Muscle of arm (tissue), 14 donors: ENCODE results near the gene AFF4. TPM values are rescaled to one million over a fixed set of nuclear protein-coding genes. Genes with fewer than 3 reads are reported as not detected.
"Not testable (repeated sequence)": the region's sequence is repeated elsewhere in the genome, so short reads cannot be mapped to it uniquely, and the experiment has no call there.

Source experiments
- DNase-seq: peaks from one replicate; pipeline ENCODE4 v3.0.0-alpha.2; 2013
- long read RNA-seq, 11 donors: transcript quantifications; one replicate each; lab custom pipeline, GENCODE V29; 2026
- polyA plus RNA-seq, 12 donors: library from polyadenylated mRNA; unstranded; fragments of 120-200 nt; gene quantifications; one replicate each; pipeline ENCODE4 v1.2.1, GENCODE V29; 2013; ENCODE audit not compliant: insufficient read length in 12 of 12

Gene AFF4
- polyA plus RNA-seq: 10 to 100 TPM in 11 of 12 donors, not detected in 1; 45.1 to 65.3 (median 50.6) TPM
- long read RNA-seq, donor 1, partial matches to known transcripts: 27 of 29 reads
- long read RNA-seq, donor 1, other reads (novel, unspliced or antisense): 0 of 29 reads
- long read RNA-seq, donor 2, full-length matches to known transcripts: 3 of 20 reads
- long read RNA-seq, donor 2, partial matches to known transcripts: 17 of 20 reads
- long read RNA-seq, donor 2, other reads (novel, unspliced or antisense): 0 of 20 reads
- long read RNA-seq, donor 3, full-length matches to known transcripts: 3 of 3 reads
- long read RNA-seq, donor 3, partial matches to known transcripts: 0 of 3 reads
- long read RNA-seq, donor 3, other reads (novel, unspliced or antisense): 0 of 3 reads
- long read RNA-seq, donor 4: 0 reads
- long read RNA-seq, donor 5, partial matches to known transcripts: 7 of 11 reads
- long read RNA-seq, donor 5, other reads (novel, unspliced or antisense): 0 of 11 reads
- long read RNA-seq, donor 6, partial matches to known transcripts: 5 of 5 reads
- long read RNA-seq, donor 6, other reads (novel, unspliced or antisense): 0 of 5 reads
- long read RNA-seq, donor 7, full-length matches to known transcripts: 2 of 7 reads
- long read RNA-seq, donor 7, partial matches to known transcripts: 5 of 7 reads
- long read RNA-seq, donor 7, other reads (novel, unspliced or antisense): 0 of 7 reads
- long read RNA-seq, donor 8, full-length matches to known transcripts: 3 of 14 reads
- long read RNA-seq, donor 8, partial matches to known transcripts: 11 of 14 reads
- long read RNA-seq, donor 8, other reads (novel, unspliced or antisense): 0 of 14 reads
- long read RNA-seq, donor 9: 0 reads
- long read RNA-seq, donor 10, full-length matches to known transcripts: 3 of 10 reads
- long read RNA-seq, donor 10, partial matches to known transcripts: 7 of 10 reads
- long read RNA-seq, donor 10, other reads (novel, unspliced or antisense): 0 of 10 reads
- long read RNA-seq, donor 11, partial matches to known transcripts: 0 of 3 reads
- long read RNA-seq, donor 11, other reads (novel, unspliced or antisense): 0 of 3 reads

- peak; percentile 95 for DNase-seq
Measured at GRCh38 chr5:132963171-132964104, at the start of gene AFF4. AFF4 (minus strand) TSS chr5:132963634; CDS start chr5:132937189, 26,445 bp downstream.

DNA sequence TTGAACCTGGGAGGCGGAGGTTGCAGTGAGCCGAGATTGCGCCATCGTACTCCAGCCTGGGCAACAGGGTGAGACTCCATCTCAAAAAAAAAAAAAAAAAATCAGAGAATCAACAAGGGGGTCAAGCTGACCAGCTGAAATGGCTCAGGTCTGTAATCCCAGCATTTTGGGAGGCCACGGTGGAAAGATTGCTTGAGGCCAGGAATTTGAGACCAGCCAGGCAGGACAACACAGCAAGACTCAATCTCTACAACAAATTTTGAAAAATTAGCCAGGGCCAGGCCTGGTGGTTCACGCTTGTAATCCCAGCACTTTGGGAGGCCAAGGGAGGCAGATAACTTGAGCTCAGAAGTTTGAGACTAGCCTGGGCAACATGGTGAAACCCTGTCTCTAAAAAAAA lies 45.0 kb upstream of the AFF4 start:
- DNase-seq: not testable (repeated sequence)

- no peak for DNase-seq
Measured at GRCh38 chr5:133006653-133007052, 43.2 kb upstream of the AFF4 start.

GRCh38 chr5:132999246-132999645 lies 35.8 kb upstream of the AFF4 start:
- DNase-seq: no peak

GRCh38 chr5:132998556-132998955 lies 35.1 kb upstream of the AFF4 start:
- no peak for DNase-seq

DNA sequence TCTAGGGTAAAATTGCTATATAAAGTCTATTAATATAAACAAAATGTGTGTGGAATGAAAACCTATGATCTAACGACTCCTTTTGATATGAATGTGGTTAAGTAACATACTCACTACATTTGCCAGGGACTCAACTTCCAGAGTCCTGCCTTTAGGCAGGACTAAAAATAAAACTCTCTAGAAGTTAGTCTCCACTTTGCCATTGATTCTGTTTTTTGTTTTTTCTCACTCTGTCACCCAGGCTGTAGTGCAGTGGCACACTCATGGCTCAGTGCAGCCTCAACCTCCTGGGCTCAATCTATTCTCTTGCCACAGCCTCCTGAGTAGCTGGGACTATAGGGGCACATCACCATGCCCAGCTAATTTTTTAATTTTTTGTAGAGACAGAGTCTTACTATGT lies 32.9 kb upstream of the AFF4 start:
- no peak for DNase-seq

DNA sequence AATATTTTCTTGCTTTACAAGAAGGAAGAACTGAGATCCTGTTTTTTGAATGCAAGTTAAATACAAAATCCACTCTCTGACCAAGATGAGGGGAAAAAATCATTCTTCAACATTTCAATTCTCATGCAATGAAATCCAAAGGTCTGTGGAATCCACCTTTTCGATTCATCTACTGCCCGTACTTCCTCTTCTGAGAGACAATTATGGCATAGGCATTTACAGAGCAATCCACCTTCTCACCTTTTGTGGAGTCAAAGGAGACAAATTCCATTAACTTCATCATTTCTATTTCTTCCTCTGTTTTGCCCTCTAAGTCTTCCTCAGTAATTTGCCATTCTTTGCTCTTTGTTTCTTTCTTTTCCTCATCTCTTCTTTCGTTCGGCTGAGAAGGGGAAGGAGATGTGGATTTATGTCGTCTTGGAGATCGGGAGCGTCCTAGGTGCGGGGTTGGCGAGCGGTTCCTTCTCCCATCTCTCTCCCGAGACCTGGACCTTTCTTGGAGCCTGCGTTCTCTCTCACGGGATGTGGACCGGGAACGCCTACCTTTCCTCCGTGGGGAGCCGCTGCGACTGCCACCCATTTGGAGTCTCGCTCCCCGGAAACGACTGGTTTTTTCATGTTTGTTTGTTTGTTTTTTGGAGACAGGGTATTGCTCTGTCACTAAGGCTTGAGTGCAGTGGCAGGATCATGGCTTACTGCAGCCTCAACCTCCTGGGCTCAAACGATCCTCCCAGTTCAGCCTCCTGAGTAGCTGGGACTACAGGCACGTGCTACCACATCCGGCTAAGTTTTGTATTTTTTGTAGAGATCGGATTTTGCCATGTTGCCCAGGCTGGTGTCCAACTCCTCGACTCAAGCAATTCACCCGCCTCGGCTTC lies 24.3 kb upstream of the AFF4 start:
- DNase-seq: no peak

- not testable (repeated sequence) for DNase-seq
Measured at GRCh38 chr5:132982971-132983370, 19.5 kb upstream of the AFF4 start.

DNA sequence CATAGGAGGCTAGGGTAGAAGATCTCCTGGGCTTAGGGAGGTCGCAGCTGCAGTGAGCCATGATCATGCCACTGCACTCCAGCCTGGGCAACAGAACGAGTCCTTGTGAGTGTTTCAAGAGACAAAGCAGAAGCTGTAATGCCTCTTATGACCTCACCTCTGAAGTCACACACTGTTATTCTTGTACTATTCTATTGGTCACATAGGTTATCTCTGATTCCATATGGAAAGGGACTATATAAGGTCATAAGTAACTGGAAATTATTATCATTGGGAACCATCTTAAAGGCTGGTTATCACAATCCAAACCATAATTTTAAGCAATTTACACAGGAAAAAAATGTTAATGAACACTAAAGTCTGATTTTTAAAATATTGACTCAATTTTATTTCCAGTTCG lies 17.9 kb upstream of the AFF4 start:
- no peak for DNase-seq

GRCh38 chr5:132979976-132980375 lies 16.5 kb upstream of the AFF4 start:
- no peak for DNase-seq

- no peak for DNase-seq
Measured at GRCh38 chr5:132979367-132979940, 16.0 kb upstream of the AFF4 start.

DNA sequence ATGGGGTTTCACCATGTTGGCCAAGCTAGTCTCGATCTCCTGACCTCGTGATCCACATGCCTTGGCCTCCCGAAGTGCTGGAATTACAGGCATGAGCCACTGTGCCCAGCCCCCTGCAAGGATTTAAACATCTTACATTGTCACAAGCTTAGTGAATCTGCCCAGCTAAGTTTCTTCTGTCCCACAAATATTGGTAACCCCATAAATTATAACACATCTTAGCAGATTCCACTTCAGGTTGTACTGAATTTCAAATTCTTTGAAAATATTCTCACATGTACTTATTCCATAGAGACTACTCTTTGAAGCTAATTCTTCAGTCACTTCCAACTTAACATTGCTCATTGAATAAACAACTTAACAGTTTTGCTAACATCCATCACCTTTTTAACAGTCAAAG lies 13.4 kb upstream of the AFF4 start:
- DNase-seq: no peak

DNA sequence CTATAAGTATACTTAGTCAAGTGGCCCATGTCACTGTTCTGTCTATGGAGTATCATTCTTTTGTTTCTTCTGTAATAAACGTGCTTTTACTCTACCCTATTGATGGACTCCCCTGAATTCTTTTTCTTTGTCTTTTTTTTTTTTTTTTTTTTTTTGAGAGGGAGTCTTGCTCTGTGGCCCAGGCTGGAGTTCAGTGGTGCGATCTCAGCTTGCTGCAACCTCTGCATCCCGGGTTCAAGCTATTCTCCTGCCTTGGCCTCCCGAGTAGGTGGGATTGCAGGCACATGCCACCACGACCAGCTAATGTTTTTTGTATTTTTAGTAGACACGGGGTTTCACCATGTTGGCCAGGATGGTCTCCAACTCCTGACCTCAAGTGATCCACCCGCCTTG lies 9.0 kb upstream of the AFF4 start:
- not testable (repeated sequence) for DNase-seq

DNA sequence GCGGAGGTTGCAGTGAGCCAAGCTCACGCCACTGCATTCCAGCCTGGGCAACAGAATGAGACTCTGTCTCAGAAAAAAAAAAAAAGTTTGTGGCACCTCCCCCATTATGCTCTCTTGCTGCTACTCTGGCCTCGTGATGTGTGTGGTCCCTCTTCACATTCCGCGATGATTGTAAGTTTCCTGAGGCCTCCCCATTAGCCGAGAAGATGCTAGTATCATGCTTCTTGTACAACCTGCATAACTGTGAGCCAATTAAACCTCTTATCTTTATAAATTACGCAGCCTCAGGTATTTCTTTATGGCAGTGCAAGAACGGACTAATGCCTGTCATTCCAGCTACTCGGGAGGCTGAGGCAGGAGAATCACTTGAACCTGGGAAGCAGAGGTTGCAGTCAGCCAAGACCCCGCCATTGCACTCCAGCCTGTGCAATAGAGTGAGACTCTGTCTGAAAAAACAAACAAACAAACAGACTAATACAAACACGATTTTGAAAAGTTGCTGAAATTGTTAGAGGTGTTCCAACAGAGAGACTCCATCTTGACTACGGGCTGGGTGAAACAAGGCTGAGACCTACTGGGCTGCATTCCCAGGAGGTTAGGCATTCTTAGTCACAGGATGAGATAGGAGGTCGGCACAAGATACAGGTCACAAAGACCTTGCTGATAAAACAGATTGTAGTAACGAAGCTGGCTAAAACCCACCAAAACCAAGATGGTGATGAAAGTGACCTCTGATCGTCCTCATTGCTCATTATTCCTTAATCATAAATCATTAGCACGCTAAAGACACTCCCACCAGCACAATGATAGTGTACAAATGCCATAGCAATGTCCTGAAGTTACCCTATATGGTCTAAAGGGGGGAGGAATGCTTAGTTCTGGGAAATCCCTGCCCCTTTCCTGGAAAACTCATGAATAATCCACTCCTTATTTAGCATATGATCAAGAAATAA lies 8.3 kb upstream of the AFF4 start:
- DNase-seq: no peak

DNA sequence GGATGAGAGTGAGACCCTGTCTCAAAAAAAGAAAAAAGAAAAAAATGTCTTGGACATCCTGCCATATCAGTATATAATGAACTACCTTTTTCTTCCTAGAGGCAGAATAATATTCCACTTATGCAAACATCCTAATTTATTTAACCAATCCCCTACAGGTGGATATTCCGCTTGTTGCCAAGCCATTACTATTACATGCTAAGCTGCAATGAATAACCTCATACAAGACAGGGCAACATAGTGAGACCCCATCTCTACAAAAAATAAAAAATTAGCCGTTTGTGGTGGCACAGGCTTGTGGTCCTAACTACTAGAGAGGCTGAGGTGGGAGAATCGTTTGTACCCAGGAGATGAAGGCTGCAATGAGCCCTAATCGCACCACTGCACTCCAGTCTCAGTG lies 1.7 kb upstream of the AFF4 start:
- no peak for DNase-seq

GRCh38 chr5:132962429-132963021 lies 909 bp downstream of the AFF4 start:
- peak; percentile 81 for DNase-seq

- peak; percentile 47 for DNase-seq
Measured at GRCh38 chr5:132961887-132962286, 1.5 kb downstream of the AFF4 start.
